GM18508 (cell line): ENCODE data around the gene PLEKHM3.

Source experiments
- ATAC-seq: cut with Tn5 transposase; IDR thresholded peaks from one replicate; pipeline ENCODE4 v1.9.1; 2021; ENCODE audit warnings: moderate number of reproducible peaks; ENCODE audit not compliant: insufficient read depth, unreplicated experiment

Gene PLEKHM3

DNA sequence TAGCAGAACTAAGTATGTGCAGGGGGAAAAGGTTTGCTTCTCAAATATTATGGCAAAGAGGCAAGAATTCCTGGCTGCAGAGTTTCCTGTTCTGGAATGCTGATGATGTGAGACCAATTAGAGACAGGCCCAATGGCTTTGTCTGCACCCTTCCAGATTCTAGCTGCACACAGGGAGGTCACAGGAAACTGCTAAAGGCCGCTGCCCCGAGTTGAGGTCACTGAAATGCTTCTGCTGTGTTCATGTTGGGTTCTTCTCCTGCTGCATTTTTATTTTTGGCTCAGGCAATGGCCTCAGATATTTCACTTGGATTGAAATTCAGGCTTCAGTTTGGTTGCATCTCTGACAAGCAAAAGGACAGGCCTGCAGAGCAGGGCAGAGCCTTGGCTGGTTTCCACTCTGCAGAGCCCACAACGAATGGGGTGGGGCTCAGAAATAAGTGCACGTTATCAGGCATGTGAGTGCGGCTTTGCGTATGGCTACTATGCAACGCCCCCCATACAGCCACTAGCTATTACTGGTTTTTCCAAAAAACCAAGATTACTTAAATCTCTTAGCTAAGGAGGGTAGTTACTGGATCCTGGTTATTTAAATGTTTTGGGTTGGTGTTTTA, 188.7 kb downstream of the PLEKHM3 start:
- ATAC-seq, result no peak

DNA sequence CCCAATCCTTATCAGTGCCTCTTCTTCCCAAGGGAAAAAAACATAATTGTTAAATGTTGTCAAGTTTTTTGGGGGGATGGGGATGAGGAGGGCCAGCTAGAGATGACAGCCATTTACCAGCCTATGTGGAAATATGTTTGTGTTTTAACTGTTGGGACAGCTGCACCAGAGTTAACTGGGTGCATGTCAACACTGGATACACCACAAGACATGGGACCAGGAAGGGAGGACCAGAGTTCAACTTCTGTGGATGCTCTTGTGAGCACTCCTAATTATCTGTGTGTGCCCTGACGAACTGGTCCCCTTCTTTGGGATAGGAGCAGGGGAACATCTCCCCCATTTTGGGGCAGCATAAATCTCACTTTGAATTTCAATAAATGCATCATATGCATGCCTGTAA, 189.5 kb downstream of the PLEKHM3 start:
- ATAC-seq, result no peak

DNA sequence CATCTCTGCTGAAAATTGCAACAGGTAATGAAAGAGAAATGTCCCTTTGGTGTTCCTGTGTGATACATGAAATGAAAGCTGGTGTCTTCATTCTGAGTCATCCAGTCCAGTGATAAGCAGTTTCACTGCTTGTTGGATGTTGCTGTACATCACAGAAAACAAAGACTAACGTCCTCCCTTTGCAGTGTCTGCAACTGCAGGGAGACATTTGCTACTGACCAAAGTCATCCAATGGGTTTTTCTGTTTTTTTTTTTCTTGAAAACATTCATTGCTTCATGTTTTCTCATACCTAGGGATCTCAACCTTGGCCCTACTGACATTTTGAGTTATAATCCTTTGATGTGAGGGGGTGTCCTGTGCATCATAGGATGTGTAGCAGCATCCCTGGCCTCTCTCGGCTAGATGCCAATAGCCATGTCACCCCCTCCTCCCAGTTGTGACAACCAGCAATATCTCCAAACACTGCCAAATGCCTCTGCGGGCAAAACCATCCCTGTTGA, 192.0 kb downstream of the PLEKHM3 start:
- ATAC-seq, result peak; percentile 92

DNA sequence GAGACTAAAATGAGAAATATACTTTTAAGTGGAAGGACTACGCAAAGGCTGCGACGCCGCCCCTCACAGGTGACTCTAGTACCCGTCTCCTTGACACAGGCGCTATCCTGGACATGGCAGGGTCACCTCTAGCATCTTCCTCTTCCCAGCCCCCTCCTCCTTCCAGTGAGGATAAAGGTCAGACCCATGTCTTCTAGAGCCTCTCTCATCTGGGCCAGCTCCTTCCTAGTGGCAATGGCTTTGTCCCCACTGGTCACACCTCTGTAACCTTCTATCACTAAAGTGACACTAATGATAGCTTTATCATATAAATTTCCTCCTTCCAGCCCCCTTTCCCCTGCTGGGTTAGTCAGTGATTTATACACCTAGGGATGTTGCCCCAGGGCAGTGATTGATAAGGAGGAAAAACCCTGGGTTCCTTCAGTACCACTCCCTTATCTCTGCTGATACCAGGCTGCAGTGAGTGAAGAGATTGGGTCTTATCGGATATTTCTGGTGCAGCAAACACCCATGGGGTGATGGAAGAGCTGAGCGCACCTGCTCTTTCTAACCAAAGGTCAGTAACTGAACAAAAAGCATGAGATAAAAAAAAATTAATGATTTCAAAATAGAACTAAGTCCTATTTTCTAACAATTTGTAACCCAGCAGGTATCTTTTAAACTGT, 193.6 kb downstream of the PLEKHM3 start:
- no peak for ATAC-seq

DNA sequence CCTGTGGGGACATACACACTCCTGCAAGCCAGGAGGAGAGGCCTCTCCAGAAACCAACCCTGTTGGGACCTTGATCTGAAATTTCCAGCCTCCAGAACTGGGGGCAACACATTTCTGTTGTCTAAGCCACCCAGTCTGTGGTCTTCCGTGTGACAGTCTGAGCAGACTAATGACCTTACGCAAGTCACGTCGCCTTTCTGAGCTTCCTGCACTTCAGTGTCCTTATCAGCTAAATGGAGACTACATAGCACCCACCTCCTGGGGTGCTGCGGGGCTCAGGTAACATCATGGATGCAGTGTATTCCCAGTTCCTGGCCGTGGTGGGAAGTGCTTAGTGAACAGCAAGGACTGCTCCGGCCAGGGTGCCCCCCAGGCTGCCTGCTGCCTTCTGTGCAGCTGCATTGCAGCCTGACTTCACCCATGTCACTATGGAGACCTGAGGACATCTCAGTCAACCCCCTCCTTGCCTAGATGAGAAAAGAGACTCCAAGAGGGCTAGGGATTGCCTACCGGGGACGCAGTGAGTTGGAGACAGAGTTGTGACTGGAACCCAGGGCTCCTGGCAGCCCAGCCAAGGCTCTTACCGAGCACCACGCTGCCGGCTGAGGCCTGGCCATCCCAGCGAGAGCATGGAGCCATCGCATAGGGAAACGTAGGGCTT, 194.4 kb downstream of the PLEKHM3 start:
- no peak for ATAC-seq

DNA sequence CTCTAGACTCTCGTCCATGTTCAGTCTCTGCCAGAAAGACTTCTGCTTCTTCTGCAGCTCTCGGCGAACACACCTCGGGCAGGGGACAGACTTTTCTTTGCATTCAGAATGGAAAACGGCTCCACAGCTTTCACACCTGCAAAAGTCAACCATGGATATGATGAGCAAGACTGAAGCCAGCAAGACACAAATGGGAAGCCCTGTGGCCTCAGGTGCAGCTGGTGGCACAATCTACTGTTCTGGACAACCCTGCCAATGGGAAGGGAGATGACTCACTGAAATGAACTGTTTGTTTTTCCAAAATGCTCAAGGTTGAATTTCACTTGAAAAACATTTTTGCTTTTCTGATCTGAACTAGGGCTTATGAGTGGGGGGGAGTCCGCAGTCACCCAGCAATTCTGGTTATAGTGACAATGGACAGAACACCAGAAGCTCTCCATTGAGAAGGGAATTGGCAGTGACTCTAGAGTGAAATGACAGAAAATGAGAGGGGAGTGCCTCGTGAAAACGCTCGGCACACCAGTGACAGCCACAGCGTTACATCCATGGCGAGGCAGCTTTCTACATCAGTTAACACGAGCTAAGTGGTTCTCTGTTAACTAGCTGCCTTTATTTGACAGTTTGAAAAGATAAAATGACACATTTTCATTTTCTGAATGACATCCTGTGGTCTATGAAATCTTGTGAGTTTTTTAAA, 196.8 kb downstream of the PLEKHM3 start:
- ATAC-seq, result no peak

DNA sequence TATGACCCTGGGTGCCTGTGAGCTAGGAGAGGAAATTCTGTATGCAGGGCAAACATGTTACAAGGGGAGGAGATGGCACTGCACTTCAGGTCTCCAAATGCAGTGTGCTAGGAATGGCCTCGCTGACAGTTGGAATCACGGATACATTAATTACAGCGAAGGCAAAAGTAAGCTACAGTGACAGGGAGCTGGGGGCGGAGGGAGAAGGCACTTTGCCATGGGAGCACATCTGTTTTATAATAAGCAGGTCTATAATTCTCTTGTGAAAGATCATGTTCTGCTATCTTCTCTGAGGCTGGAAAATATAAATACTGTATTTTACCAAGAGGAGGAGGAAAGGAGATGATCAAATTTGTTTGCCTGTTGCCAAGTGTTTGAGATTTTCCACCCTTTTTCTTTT, 199.3 kb downstream of the PLEKHM3 start:
- ATAC-seq, result no peak

DNA sequence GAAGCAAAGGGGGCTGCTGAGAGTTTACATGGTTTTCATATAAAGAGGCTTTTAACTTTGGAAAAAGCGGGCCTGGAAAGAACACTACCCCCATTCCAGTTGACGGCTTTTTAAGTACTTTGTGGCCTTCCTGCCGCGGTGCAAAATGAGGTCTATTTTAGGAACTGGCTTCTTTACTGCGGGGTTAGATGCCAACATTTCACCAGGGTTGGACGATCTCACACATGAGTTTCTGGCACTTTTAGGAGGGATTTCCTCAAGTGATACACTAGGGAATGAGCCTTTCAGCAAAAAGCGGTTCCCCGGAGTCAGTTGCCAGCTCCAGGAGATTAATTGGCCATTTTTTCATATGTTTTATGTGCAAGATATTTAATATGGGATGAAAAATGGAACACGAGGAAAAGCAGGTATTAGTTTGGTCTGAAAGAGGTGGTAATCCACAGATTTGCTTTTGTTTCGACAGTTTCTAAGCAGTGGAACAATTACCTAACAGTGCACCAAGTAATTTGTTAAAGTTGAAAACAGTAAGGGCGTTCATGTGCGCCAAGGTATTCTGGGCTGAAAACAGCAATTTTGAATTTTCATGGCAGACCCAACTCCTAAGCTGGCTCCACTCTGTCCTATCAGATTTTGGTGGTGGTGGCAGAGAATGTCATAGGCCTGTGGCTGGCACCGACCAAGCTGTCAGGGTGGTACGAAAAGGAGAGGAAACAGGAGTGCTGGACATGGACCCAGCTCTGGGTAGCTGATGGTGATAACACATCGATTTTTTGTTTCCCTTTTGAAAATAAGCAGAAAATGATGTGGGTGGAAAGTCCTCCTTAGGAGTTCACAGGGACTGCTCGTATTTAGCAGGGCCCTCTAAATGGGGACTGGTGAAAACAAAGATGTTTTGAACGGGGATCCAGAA, 200.0 kb downstream of the PLEKHM3 start:
- ATAC-seq, result no peak

DNA sequence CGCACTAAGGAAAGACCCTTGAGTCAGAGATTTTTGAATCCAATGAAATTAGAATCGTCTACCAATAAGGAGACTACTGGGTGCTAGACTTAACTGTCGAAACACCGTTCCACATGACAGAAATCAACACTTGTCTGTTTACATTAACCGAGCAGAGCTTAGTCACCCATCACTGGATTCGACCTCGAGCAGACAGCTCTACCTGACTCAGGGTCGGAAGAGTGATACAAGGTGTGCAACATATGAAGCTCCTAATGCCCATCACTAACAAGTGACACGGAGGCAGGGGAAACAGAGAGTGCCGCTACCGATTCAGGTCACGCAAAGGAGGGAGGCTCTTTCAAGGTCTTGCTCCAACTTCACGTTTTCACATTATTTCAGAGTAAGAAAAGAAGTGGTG, 201.5 kb downstream of the PLEKHM3 start:
- no peak for ATAC-seq

DNA sequence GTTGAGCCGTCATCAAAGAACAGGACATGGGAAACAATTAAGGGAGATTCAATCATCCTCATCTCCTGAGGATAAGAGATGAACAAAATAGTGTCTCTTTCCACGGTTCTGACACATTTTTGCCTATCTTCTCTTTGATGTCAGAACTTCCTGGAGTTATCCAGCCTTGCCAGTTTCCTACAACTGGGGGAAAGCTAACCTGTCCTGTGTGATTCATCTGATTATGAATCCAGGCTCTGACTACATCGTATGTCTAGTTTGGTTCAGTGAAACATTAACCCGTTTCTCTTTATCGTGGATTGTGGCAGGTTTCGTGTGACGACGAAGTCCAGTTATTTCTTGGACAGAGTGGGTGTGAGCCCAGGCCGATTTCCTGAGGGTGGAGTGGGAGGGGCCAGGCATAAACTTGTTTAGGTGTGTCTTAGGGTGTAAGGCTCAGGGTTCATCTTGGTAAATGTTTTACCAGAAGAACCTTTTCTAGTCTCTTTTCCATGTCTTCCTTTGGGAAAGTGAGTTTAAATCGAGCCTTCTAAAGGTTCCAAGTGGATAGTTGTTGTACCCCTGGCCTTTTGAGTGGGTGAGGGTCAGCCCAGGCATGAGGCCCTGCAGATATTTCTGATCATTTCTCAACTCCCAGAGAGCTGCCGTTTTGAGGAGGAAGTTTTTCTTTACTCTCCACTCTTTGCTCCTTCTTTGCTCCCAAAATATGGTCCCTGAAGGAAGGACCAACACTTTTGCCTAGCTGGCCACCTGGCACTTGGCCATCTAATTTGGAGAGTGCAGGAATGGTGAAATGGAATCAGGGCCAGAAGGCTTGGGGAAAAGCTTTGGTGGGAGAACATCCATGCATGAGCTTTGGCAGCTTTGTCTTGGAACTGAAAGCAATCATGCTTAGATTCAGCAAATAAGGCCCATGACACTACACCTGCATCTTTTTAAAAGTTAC, 205.2 kb downstream of the PLEKHM3 start:
- no peak for ATAC-seq

DNA sequence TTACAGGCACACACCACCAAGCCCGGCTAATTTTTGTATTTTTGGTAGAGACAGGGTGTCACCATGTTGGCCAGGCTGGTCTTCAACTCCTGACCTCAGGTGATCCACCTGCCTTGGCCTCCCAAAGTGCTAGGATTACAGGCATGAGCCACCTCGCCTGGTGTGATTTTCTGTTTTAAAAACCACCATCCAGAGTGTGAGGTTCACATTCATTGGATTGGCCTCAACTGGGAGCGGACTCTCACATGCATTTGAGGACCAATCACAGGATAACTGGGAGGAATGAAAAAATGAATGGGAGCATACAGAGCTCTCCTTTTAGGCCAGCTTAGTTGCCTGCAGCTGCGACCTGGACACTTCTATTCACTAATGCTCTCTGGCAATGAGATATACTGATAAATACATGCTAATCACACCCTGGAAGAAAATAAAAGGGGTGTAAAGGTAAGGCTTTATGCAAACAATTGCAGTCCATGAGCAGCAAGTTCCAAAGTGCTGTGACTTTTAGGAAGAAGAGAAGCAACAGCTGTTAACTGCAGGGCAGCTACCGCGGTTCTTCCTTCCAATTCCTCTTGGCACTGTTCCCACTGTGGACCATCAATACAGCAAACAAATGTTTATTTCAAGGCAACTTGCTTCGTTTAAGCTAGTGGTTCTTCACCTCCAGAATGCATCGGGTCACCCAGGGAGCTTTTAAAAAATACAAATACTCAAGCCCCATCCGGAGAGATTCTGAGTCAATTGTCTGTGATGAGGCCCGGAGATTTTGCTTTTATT, 206.1 kb downstream of the PLEKHM3 start:
- no peak for ATAC-seq

DNA sequence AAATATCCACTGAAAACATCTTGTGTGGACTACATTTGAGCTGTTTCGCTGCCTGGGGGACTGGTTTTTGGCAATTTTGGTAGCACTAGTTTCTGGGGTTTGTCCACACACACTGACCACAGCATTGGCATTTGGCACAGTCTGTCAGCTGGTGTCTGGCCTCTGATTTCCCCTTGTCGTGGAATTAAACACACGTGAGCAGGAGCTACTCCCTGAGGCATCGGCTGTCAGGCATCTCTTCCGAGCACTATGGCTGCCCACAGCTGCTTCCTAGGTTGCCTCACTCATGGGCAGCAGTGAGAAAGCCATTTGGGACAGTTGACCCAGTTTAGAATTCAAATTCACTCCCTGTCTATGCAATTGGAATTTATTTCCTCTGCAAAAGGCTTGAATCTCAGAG, 208.8 kb downstream of the PLEKHM3 start:
- ATAC-seq, result no peak

DNA sequence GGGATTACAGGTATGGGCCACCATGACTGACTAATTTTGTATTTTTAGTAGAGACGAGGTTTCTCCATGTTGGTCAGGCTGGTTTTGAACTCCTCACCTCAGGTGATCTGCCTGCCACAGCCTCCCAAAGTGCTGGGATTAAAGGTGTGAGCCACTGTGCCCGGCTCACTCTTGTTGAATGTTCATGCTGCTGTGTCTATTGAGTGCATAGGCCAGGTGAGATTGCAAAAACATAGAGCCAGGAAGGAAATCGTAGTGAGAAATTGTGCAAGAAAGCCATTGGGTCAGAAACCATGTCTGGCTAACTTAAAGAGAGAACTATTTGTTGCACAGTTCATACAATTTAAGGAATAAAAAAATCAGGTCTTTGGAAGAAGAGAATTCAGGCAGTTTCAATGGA, 210.1 kb downstream of the PLEKHM3 start:
- no peak for ATAC-seq

DNA sequence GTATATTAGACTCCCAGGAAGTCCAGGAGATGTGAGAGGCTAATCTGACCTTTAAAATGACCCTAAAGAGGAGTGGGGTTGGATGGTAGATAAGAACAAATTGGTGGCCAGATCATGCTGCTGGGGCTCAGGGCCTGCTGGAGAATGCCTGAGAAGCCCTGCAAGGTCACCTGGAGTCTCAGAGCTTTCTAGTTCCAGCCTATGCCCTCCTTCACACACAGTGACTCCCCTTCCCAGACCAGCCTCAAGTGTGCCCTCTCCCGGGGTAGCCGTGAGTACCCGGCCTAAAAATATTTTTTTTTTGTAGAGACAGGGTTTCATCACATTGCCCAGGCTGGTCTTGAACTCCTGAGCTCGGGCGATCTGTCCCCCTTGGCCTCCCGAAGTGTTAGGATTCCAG, 211.4 kb downstream of the PLEKHM3 start:
- ATAC-seq, result no peak

DNA sequence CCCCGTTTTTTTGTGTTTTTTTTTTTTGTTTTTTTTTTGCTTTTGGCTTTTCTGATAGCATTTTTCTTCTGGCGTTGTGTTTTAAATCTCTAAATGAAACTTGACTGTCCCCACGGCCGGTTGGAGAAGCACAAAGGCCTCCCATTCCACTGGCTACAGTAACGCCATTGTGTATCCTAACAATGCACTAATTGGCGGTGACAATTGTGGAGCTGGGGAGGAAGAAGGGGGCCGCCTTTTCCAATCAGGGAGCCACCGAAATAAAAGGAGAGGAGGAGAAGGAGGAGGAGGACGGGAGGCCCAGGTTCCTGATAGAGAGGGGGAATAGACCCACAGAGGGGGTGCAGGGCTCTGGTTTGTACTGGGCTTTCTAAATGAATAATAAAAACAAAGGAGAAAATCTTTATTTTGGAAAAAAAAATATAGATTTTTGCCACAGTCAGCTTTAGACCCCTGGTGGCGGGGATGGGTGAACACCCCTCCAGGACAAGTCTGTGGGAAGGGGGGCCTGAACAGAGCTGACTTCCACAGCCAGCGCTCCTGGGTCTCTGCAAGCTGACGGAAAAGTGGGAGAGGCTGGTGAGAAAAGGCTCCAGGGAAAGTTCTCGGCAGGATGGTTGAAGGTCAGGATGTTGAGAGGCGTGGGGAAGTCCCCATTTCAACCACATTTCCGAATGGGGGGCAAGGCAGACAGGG, 212.0 kb downstream of the PLEKHM3 start:
- no peak for ATAC-seq

DNA sequence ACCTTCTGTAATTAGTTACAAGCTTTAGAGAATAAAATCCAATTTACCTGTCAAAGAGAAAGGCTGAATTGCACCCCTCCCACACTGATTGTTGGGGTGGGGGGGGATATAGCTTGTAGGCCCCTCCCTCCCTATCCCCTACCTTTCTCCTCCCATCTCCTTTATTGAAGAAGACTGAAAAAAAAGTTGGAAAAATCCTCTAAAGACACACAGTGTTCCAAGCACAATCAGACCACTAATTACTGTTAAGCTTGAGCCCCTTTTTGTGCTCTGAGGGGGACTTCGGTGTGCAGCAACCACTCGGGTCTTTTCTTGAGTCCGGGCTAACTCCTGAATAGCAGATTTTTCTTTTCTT, 212.6 kb downstream of the PLEKHM3 start:
- no peak for ATAC-seq

DNA sequence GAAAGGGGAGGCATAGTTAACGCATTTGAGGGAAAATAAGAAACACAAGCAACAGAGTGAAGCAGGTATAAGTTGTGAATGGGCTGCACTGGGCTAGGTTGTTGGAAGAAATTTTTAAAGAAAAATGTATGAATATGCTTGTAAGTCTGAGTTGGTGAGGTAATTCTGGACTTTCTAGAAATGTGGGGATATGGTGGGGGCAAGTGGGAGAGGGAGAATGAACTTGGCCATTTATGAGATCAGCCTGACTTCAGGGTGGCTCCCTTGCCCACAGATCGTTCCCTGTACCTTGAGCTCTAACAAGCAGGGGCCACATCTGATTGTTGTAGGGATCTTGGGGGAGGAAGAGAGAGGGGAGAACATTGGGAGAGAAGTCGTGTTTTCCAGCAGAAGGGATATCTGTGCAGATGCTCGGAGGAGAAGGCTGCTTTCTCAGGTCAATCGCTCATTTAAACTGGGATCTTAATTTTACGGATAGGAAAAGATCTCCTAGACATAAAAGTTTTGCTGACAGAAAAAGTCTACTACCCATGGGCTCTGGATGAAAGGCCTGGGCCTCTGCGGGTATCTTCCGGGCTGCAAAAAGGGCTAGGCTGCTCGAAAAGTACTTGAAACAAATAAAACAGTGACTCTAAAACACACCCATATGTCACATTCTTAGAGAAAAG, 213.1 kb downstream of the PLEKHM3 start:
- ATAC-seq, result no peak
